Right renal cortex interstitium (tissue), 3 donors: Measurements from ENCODE around the gene ITPR2. TPM values are rescaled to one million over a fixed set of nuclear protein-coding genes. Genes with fewer than 3 reads are reported as not detected.

Source experiments
- DNase-seq, 3 donors: peaks; one replicate each; pipeline ENCODE4 v3.0.0-alpha.2; 2013; ENCODE audit warnings: low read depth in 3 of 3, low spot score in 2 of 3
- polyA plus RNA-seq, 3 donors: library from polyadenylated mRNA; unstranded; fragments of 120-200 nt; gene quantifications; one replicate each; pipeline ENCODE4 v1.2.1, GENCODE V29; 2013; ENCODE audit not compliant: insufficient read length in 3 of 3

Gene ITPR2
- polyA plus RNA-seq, 3 donors = 13.1 to 16.8 (median 14.6) TPM

DNA sequence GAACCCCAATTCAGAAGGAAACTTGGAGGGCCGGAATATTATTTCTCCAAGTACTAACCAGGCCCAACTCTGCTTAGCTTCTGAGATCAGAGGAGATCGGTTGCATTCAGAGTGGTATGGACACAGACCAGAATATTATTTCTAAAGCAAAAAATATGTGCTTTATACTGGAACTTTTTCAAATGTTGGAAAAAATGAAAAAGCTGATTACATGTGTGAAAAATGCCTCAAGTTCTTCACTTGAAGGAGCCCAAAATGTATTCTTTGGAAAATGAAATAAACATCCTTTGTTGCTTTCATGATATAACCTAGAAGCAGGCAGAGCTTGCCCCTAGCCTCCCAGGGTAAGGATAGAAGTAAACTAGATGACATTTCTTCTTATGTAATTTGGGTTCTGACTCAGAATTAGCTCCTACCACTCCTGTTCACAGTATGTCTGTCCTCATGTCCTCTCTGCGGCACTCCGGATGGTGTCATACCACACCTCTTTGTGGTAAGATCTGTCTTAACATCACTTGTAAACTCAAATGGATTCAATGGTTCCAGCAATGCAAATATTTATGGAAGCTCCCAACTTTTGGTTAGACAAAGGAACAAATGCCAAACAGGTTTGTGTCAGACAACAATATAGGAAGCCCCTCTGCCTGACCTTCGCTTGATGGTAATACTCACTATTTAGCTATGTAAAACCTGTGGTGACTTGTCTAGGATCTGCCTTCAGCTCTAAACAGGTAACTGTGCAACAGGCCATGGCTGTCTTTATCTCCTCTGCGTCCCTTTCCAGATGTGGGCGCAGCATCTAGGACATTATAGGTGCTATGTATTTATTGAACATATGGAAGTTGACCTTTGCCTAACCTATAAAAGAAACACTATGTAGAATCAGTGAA is 459.1 kb downstream of the ITPR2 start:
- no peak for DNase-seq

DNA sequence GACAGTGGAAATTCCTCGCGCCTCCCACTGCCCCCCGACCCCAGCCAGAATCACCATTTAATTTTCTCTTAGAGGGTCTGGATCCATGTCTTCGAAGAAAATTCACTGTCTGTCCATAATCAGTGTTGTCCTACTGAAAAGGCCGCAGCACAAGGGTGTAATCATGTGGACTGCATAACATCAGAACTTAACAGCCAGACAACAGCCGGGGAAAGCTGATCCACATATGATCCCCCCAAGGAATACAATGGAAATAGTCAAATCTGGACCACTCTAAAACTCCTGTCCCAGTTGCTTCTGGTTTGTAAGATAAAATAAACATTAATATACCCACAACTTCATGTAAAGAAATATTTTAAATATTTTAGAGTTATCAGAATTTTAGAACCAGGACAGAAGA is 460.1 kb downstream of the ITPR2 start:
- no peak for DNase-seq

DNA sequence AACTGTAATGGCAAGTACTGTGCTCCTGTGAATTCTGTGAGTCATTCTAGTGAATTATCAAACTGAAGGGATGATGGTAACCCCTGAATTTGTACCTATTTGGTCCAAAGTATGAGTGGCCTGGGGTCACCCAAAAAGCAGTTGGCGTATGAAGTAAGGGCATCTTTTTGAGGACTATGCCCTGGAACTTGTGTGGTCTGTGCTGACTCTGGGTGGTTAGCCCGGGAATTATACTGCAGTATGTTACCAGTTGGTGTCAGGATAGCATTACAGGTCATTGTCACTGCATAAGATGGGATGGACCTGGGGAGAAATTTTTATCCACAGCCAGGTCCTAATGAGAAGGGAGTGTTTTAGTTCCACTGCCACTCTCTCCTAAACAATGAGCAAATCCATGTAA is 462.9 kb downstream of the ITPR2 start:
- DNase-seq = no peak

DNA sequence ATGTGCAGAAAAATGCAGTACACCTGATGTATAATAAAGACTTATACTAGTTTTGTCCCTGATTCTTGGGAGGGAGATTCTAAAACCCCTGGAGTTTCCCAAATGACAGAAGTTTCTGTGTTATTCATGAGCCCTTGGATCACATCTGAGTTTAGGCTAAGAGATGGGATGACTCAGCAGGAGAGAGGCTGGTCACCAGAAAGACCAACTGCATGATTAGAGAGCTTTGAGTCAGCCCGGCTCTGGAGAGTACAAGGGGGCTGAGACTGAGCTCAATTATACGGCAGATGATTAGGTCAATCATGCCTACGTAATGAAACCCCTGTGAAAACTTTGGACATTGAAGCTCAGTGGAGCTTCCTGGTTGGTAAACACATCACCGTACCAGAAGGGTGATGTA is 463.4 kb downstream of the ITPR2 start:
- no peak for DNase-seq

DNA sequence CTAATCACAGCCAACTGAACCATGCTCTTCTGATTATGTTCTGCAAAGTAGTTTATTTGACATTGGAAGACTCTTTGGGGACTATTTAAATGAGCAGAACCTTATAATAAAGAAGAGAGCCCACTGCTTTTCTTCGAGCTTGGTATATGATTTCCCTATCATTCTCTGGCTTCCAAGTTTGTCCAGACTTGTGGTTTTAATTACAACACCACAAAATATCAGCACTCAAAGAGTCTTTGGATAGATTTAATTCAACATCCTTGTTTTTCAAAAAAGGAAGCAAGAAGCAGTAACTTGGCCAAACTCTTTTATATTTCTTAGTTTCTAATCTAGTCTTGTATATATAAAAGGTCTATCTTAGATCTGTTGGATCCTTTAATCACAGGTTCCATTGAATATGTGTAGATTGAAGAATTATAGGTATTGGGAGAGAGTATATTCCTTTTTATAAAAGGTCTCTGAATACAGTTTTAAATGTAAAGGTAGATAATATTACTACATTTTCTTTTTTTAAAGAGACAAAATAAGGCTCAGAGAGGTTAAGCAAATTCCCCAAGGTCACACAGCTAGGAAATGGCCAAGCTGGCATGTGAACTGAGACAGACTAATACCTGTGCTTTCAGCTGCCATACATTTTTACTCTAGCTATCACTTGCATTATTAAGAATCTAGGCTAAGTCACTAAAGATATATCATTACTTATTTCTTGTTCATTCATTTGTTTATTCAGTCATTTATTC is 464.8 kb downstream of the ITPR2 start:
- no peak for DNase-seq

DNA sequence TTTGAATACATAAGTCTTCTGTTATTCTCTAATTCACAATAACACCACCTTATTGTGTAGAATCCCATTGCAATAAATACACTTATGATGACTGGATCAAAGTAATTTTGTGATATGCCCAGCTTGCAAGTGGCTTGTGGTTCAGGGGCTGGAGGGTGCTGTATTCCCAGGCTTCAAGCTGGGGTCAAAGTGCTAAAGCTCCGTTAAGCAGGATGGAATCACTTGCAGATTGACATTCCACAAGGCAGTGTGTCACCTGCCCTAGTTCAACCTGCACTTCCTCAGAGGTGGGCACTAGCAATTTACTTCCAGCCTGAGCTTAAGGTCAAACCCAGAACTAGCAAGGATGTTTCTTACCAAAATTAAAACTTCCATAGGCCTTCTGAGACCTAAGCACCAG is 471.0 kb downstream of the ITPR2 start:
- DNase-seq = no peak

DNA sequence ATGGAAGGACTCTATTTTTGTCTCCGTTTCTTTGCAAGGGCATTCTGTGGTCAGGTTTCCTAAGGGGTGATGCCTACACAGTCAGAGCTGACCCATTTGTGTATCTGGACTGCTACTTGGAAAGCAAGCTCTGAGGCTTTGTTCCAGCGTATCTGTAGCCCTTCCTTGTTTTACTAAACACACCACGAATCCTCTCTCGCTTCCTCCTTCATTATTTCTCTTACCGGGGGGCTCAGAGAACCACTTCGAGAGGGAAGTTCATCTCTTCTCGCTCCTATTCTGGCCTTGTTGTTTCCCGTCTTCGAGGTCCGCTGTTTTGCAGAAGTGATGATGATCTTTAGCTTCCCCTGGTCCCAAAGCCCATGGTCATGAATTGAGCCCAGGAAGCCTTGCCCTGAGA is 472.9 kb downstream of the ITPR2 start:
- no peak for DNase-seq

DNA sequence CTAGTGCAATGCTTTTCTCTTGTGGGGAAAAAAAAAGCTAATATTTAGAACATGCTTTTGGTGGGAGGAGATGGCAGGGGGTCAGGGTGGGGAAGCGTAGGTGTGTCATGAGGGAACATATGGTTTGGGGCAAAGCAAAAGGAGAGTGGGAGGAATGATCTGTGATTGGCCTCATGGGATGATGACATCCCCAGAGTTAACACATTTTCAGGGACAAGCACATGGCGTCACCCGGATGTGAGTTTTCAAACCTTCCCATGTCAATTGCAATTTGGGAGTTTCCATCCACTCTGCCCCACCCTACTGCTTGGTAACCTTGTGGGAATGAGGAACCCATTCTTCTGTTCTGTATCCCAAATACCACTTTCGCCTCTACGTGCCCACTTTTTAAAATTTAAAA is 473.4 kb downstream of the ITPR2 start:
- no peak for DNase-seq

DNA sequence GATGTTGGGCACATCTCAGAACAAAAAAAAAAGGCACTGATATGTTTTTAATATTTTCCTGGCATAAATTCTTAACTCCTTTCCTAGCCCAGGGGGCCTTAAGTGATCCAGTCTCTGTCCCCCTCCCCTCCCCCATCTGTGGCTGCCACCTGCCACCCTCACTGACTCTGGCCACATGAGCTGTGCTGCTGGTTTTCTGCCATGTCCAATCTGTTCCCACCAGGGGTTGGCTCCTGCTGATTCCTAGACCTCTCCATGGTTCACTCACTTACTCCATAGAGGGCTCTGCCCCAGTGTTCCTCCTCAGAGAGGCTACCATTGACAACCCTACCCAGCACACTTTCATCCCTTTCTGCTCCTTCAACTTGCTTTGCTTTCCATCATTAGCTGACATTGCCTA is 474.3 kb downstream of the ITPR2 start:
- DNase-seq = no peak

DNA sequence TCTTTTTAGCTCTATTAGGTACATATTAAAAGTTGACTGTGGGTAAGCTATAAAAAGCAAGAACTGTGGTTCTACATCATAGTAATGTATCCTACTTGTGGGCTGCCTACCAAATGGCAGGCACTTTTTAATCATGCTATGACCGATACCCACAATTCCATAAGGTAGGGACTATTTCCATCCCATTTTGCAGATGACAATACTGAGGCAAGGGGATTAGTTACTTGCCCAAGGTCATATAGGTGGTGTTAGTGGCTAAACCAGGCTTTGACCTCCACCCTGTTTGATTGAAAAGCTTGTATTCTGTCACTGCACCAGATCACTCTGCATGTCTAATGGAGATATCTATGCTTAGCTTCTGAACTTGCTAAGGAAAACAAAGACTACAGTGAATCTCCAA is 485.7 kb downstream of the ITPR2 start:
- no peak for DNase-seq

DNA sequence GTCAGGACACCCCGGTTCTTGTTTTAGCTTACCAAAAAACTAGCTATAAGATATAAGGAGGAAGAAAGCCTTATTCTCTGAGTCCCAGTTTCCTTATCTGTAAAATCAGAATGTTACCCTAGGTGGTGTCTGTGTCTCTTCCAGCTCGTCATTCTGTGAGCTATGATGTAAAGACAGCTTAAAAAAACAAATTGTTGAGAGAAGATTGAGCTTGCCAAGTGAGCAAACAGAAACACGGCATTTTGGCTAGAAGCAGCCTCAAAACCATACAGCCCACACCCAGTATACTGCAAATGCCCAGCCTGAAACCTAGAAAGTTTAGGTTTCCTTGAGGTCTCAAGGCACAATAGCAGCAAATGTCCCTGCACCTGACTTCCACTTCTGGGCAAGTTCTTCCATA is 486.3 kb downstream of the ITPR2 start:
- no peak for DNase-seq

DNA sequence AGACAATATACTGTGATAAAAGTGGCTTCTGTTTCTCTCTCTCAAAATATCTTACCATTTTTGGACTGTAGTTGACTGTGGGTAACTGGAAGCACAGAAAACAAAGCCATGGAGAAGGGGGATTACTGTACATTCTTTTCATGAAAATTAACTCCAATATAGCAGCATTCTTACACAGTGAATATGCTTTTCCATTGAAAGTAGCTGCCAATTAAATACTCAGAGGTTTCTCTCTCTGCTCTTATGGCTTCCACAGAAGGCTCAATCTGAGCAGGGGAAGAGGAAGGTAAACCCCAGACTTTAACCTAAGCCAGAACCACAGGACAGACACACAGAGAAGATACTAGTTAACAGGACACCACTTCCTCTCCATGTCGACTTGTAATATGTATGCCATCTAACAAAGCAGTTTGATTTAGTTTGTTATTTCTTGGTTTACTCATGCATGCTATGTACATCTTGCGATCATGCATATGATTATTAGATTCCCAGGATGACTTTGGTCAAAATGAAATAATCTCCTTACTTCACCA is 487.5 kb downstream of the ITPR2 start:
- no peak for DNase-seq

DNA sequence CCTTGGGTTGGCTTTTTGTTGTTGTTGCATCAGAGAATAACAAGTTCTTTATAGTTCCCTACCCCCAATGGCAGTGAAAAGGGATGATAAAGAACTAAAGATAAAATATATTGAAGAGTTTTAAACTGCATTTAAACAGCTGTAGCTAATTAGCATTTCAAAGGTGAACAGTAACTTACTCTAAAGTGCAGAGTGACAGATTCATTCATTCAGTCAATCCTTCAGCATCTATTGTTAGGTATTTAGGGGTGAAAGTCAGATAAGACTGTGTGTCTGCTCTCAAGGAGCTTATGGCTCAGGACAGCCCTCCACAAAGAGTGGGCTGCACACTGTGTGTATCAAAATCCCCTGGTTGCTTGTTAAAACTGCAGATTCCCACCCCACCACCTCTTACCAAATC is 491.5 kb downstream of the ITPR2 start:
- no peak for DNase-seq

DNA sequence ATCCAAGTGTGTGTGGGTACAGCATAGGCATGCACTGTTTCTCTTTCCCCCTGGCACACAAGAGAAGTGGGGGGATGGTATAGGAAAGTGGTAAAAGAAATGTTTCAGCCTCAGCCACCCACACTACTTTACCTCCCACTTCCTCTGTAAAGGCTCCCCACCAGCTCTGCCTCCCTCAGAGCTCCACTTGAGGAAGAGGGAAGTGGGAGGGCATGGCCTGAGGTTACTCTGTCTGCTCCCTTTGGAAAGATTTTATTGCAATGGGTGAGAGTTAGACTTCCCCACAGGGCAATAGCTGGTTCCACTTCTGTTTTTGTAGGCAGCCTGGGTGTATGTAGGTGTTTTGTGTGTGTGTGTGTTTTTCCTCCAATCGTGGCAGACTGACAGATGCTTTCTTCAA is 492.3 kb downstream of the ITPR2 start:
- no peak for DNase-seq

DNA sequence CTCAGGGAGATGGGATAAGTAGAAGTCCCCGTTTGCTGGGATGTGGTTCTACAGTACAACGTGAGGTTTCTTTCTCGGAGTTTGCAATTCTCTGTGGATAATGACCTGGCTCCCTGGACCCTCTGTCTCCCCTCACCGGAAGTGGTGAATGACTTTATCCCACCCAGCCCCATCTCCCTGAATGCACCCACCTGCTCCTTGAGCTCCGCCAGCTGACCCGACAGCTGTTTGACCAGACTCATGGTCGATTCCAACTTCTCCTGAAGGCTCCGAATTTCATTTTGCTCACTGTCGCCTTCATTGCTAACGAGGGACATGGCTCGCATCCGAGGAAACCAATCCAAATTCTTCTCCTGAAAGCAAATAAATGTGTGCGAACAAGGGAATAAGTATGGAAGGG is 493.0 kb downstream of the ITPR2 start:
- DNase-seq = no peak

DNA sequence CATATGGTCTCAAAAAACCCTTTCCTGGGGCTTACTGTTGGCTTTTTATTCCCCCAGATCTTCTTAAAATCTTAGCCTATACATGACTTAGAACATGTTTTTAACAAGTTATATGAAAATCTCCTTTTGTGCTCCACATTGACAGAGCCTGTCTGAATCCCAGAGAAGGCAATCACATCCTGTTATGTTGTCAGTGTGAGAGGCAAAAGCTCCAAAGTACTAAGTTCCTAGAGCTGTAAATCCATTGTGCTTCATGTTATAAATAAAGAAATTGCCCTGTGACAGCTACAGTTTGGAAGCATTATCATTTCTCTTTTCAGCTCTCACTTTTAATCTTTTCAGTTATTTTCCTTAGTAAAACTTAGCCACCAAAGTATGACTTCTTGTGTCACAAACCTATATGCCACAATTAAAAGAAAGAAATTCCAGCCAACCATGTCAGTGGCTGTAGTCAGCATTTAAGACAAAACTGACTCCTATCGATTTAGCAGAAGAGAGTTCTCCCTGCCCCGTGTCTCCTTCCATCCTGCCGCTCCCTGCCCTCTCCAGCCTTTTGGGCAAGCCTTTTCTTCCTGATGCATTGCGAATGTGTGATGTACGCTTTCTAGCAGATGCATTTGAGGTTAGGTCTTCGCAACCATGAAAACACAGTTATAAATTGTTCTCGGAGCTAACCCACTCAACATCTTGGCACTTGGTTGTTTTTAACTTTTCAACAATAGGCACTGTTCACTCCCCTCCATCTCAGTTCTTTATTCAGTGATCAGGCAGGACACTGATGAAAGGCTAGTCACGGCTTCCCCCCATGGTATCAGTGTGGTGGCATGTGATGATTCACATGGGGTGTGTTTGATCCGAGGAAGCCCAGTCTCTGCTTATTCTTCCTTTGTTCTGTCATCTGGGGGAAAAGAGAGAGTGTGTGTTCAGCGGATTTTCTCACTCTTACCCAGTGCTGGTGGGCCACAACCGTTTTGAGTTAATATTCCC is 494.1 kb downstream of the ITPR2 start:
- no peak for DNase-seq

DNA sequence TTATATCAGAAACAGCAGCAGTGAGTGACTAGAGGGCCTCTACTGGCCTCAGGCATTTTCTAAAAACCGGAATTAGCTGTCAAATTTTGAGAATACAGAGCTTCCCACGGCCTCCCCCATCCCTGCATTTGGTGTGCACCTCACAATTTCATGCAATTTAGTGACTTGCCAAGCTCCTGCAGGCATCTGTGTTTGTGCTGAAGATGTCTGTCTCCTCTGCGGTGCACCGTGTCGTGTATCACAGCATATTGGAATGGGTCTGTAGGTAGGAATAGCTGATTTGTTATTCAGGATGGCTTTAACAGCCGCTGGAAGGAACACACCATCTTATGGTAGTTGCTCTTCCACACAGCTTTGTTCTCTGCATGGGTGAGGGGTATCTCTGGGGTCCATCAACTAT is 497.3 kb downstream of the ITPR2 start:
- DNase-seq = no peak

DNA sequence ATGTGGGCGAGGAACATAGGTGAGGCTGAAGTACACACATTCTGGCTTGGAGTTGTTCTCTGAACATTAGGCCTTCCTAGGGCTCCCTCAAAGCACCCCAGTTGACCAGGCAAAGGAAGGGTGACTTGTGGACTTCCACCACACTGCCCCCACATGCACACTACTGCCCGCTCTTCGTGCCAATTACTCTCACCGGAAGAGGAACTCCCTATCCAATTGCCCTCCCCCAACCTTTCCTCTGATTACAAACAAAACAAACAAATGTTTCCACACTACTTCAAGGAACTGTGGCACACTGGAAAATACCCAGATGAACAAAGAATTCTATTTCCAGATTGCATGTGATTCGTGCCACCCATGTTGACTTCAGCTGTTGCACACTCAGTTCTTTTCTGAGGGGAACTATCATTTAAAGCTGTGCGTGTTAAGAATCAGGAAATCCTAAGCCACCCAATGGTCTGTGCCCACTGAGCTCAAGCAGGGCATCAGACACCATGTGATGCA is 498.3 kb downstream of the ITPR2 start:
- no peak for DNase-seq

DNA sequence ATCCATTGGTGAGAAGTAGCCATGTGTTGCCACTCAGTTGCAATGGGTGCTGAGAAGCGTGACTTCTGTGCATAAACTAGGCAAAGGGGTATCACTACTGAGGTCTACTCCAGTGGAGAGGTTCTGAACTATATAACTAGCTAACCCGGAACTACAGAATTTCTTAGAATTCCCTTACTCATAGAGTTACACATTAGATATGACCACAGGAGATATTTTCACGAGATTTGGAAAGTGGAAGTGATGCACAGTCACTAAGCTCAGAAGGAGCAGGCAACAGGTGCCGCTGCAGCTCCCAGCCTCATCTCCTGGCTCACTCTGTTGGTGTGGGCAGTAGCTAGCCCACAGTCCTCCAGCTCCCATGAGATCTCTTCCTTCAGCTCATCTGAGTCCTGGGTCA is 501.0 kb downstream of the ITPR2 start:
- DNase-seq = no peak

DNA sequence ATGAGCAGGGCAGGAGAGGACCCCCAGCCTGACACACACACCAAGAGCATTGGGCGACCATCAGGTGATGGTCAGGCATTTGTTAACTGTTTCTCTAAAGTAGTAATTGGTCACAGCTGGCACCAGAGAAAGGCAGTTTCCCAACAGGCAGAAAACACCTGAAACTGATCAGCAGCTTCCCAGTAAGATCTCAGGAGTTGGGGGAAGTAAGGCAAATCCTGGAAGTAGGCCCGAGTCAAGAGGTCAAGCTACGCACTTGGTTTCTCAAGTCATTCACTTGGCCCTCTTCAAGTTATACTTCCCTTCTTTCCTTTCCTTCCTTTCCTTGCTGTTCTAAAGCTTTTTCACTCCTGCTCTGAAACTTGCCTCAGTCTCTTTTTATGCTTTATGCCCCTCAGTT is 501.9 kb downstream of the ITPR2 start:
- no peak for DNase-seq
